HEK293 (cell line): ENCODE measurements around the gene SLC16A10.

ENCODE experiments used
- BCL11A ChIP-seq: fragments of 450-650 bp; formaldehyde crosslinking; IDR thresholded peaks from 2 replicates; pipeline ENCODE4 v1.5.1; 2016; ENCODE audit warnings: low read depth, missing biosample characterization, missing genetic modification characterization
- EGR2 ChIP-seq: fragments of 450-650 bp; formaldehyde crosslinking; IDR thresholded peaks from 2 replicates; pipeline ENCODE4 v1.5.1; 2016; ENCODE audit warnings: low read depth, missing biosample characterization, missing genetic modification characterization
- GLI4 ChIP-seq: fragments of 450-650 bp; formaldehyde crosslinking; IDR thresholded peaks from 2 replicates; pipeline ENCODE4 v1.5.1; 2016; ENCODE audit warnings: missing biosample characterization, missing genetic modification characterization
- GLIS1 ChIP-seq: fragments of 450-650 bp; formaldehyde crosslinking; IDR thresholded peaks from 2 replicates; pipeline ENCODE4 v1.5.1; 2016; ENCODE audit warnings: missing biosample characterization, missing genetic modification characterization
- REPIN1 ChIP-seq: fragments of 450-650 bp; formaldehyde crosslinking; IDR thresholded peaks from 2 replicates; pipeline ENCODE4 v1.5.1; 2017; ENCODE audit warnings: missing biosample characterization, missing genetic modification characterization, low read depth
- SCRT2 ChIP-seq: fragments of 450-650 bp; formaldehyde crosslinking; IDR thresholded peaks from 2 replicates; pipeline ENCODE4 v1.5.1; 2016; ENCODE audit warnings: missing biosample characterization, missing genetic modification characterization
- TSHZ1 ChIP-seq: fragments of 450-650 bp; formaldehyde crosslinking; IDR thresholded peaks from 2 replicates; pipeline ENCODE4 v1.5.1; 2016; ENCODE audit warnings: missing biosample characterization, missing genetic modification characterization, borderline replicate concordance
- ZBTB10 ChIP-seq: fragments of 450-650 bp; formaldehyde crosslinking; IDR thresholded peaks from 2 replicates; pipeline ENCODE4 v1.5.1; 2016; ENCODE audit warnings: missing biosample characterization, missing genetic modification characterization
- ZFP3 ChIP-seq: fragments of 450-650 bp; formaldehyde crosslinking; IDR thresholded peaks from 2 replicates; pipeline ENCODE4 v1.5.1; 2016; ENCODE audit warnings: low read depth, missing biosample characterization, missing genetic modification characterization
- ZIC2 ChIP-seq: fragments of 450-650 bp; formaldehyde crosslinking; IDR thresholded peaks from 2 replicates; pipeline ENCODE4 v1.5.1; 2016; ENCODE audit warnings: missing biosample characterization, missing genetic modification characterization
- ZNF10 ChIP-seq: fragments of 450-650 bp; formaldehyde crosslinking; IDR thresholded peaks from 2 replicates; pipeline ENCODE4 v1.5.1; 2017; ENCODE audit warnings: missing biosample characterization, missing genetic modification characterization
- ZNF121 ChIP-seq: fragments of 450-650 bp; formaldehyde crosslinking; IDR thresholded peaks from 2 replicates; pipeline ENCODE4 v1.5.1; 2016; ENCODE audit warnings: missing biosample characterization, missing genetic modification characterization
- ZNF138 ChIP-seq: fragments of 450-650 bp; formaldehyde crosslinking; IDR thresholded peaks from 2 replicates; pipeline ENCODE4 v1.5.1; 2016; ENCODE audit warnings: missing biosample characterization, missing genetic modification characterization, borderline replicate concordance
- ZNF169 ChIP-seq: fragments of 450-650 bp; formaldehyde crosslinking; IDR thresholded peaks from 2 replicates; pipeline ENCODE4 v1.5.1; 2016; ENCODE audit warnings: missing biosample characterization, missing genetic modification characterization
- ZNF175 ChIP-seq: fragments of 450-650 bp; formaldehyde crosslinking; IDR thresholded peaks from 2 replicates; pipeline ENCODE4 v1.5.1; 2016; ENCODE audit warnings: missing biosample characterization, missing genetic modification characterization
- ZNF2 ChIP-seq: fragments of 450-650 bp; formaldehyde crosslinking; IDR thresholded peaks from 2 replicates; pipeline ENCODE4 v1.5.1; 2016; ENCODE audit warnings: missing biosample characterization, missing genetic modification characterization
- ZNF302 ChIP-seq: fragments of 450-650 bp; formaldehyde crosslinking; IDR thresholded peaks from 2 replicates; pipeline ENCODE4 v1.5.1; 2016; ENCODE audit warnings: missing biosample characterization, missing genetic modification characterization, low read depth
- ZNF335 ChIP-seq: fragments of 450-650 bp; formaldehyde crosslinking; conservative IDR thresholded peaks from 2 replicates; pipeline ENCODE4 v1.5.1; 2016; ENCODE audit warnings: missing biosample characterization, missing genetic modification characterization
- ZNF350 ChIP-seq: fragments of 450-650 bp; formaldehyde crosslinking; IDR thresholded peaks from 2 replicates; pipeline ENCODE4 v1.5.0; 2017; ENCODE audit warnings: missing biosample characterization, mild to moderate bottlenecking, missing genetic modification characterization
- ZNF501 ChIP-seq: fragments of 450-650 bp; formaldehyde crosslinking; IDR thresholded peaks from 2 replicates; pipeline ENCODE4 v1.5.1; 2016; ENCODE audit warnings: missing biosample characterization, missing genetic modification characterization
- ZNF549 ChIP-seq: fragments of 450-650 bp; IDR thresholded peaks from 2 replicates; pipeline ENCODE4 v1.5.1; 2018; ENCODE audit warnings: missing biosample characterization, missing genetic modification characterization, mild to moderate bottlenecking, inconsistent platforms, moderate library complexity
- ZNF785 ChIP-seq: fragments of 450-650 bp; formaldehyde crosslinking; IDR thresholded peaks from 2 replicates; pipeline ENCODE4 v1.5.1; 2016; ENCODE audit warnings: missing biosample characterization, missing genetic modification characterization
- ZSCAN23 ChIP-seq: fragments of 450-650 bp; formaldehyde crosslinking; IDR thresholded peaks from 2 replicates; pipeline ENCODE4 v1.5.1; 2016; ENCODE audit warnings: missing biosample characterization, missing genetic modification characterization
- ZSCAN30 ChIP-seq: fragments of 450-650 bp; IDR thresholded peaks from 2 replicates; pipeline ENCODE4 v1.5.1; 2018; ENCODE audit warnings: missing biosample characterization, mild to moderate bottlenecking, missing genetic modification characterization, moderate library complexity
- TF ChIP-seq, protein P1 (sequence below): fragments of 450-650 bp; formaldehyde crosslinking; IDR thresholded peaks from 2 replicates; pipeline ENCODE4 v1.5.1; 2016; ENCODE audit warnings: missing biosample characterization, missing genetic modification characterization
- TF ChIP-seq, protein P2 (sequence below): fragments of 450-650 bp; formaldehyde crosslinking; conservative IDR thresholded peaks from 2 replicates; pipeline ENCODE4 v1.5.1; 2016; ENCODE audit warnings: low read depth, missing biosample characterization, missing genetic modification characterization
- TF ChIP-seq, protein P3 (sequence below): fragments of 450-650 bp; formaldehyde crosslinking; optimal IDR thresholded peaks from 2 replicates; pipeline ENCODE3; 2016; ENCODE audit warnings: missing biosample characterization, mild to moderate bottlenecking, missing genetic modification characterization

Gene SLC16A10

GRCh38 chr6:111087106-111087835, at the start of gene SLC16A10 (continued):
- TF ChIP-seq, protein P1, sequence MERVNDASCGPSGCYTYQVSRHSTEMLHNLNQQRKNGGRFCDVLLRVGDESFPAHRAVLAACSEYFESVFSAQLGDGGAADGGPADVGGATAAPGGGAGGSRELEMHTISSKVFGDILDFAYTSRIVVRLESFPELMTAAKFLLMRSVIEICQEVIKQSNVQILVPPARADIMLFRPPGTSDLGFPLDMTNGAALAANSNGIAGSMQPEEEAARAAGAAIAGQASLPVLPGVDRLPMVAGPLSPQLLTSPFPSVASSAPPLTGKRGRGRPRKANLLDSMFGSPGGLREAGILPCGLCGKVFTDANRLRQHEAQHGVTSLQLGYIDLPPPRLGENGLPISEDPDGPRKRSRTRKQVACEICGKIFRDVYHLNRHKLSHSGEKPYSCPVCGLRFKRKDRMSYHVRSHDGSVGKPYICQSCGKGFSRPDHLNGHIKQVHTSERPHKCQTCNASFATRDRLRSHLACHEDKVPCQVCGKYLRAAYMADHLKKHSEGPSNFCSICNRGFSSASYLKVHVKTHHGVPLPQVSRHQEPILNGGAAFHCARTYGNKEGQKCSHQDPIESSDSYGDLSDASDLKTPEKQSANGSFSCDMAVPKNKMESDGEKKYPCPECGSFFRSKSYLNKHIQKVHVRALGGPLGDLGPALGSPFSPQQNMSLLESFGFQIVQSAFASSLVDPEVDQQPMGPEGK (tag by site-specific recombination) = peak; percentile 77
- TF ChIP-seq ZNF2 (tag by site-specific recombination) = no peak
- TF ChIP-seq ZNF121 (tag by site-specific recombination) = no peak
- no peak for TF ChIP-seq ZSCAN23
- TF ChIP-seq ZNF10 (tag by site-specific recombination) = 0 out of 2 replicates have a peak, but pooled peaks have one; percentile 36
- peak; percentile 70; the same call in 1 of the 2 replicates for TF ChIP-seq GLIS1 (tag by site-specific recombination)
- TF ChIP-seq REPIN1 (tag by site-specific recombination) = no peak
- no peak for TF ChIP-seq ZFP3
- TF ChIP-seq EGR2 (tag by site-specific recombination) = peak; percentile 54; the same call in 1 of the 2 replicates
- TF ChIP-seq ZNF501 (tag by site-specific recombination) = 0 out of 2 replicates have a peak, but pooled peaks have one; percentile 39
- TF ChIP-seq ZNF138 (tag by site-specific recombination) = no peak
- TF ChIP-seq ZNF785 = no peak
- no peak for TF ChIP-seq ZNF350 (tag by site-specific recombination)
- no peak for TF ChIP-seq GLI4 (tag by site-specific recombination)
- TF ChIP-seq ZNF335 (tag by site-specific recombination) = peak; percentile 84
- TF ChIP-seq ZBTB10 (tag by site-specific recombination) = no peak
- no peak for TF ChIP-seq ZNF169 (tag by site-specific recombination)
- no peak for TF ChIP-seq ZNF175 (tag by site-specific recombination)
- peak; percentile 80 for TF ChIP-seq ZSCAN30 (tag by site-specific recombination)
- TF ChIP-seq, protein P2, sequence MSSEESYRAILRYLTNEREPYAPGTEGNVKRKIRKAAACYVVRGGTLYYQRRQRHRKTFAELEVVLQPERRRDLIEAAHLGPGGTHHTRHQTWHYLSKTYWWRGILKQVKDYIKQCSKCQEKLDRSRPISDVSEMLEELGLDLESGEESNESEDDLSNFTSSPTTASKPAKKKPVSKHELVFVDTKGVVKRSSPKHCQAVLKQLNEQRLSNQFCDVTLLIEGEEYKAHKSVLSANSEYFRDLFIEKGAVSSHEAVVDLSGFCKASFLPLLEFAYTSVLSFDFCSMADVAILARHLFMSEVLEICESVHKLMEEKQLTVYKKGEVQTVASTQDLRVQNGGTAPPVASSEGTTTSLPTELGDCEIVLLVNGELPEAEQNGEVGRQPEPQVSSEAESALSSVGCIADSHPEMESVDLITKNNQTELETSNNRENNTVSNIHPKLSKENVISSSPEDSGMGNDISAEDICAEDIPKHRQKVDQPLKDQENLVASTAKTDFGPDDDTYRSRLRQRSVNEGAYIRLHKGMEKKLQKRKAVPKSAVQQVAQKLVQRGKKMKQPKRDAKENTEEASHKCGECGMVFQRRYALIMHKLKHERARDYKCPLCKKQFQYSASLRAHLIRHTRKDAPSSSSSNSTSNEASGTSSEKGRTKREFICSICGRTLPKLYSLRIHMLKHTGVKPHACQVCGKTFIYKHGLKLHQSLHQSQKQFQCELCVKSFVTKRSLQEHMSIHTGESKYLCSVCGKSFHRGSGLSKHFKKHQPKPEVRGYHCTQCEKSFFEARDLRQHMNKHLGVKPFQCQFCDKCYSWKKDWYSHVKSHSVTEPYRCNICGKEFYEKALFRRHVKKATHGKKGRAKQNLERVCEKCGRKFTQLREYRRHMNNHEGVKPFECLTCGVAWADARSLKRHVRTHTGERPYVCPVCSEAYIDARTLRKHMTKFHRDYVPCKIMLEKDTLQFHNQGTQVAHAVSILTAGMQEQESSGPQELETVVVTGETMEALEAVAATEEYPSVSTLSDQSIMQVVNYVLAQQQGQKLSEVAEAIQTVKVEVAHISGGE (tag by site-specific recombination) = no peak
- no peak for TF ChIP-seq BCL11A (tag by site-specific recombination)
- peak; percentile 43; the same call in 1 of the 2 replicates for TF ChIP-seq ZNF549 (tag by site-specific recombination)
- TF ChIP-seq ZIC2 (tag by site-specific recombination) = peak; percentile 67; the same call in 1 of the 2 replicates
- TF ChIP-seq ZNF302 = no peak
- TF ChIP-seq, protein P3, sequence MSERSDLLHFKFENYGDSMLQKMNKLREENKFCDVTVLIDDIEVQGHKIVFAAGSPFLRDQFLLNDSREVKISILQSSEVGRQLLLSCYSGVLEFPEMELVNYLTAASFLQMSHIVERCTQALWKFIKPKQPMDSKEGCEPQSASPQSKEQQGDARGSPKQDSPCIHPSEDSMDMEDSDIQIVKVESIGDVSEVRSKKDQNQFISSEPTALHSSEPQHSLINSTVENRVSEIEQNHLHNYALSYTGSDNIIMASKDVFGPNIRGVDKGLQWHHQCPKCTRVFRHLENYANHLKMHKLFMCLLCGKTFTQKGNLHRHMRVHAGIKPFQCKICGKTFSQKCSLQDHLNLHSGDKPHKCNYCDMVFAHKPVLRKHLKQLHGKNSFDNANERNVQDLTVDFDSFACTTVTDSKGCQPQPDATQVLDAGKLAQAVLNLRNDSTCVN (tag by site-specific recombination) = peak; percentile 77
- no peak for TF ChIP-seq SCRT2 (tag by site-specific recombination)
- no peak for TF ChIP-seq TSHZ1
